ENCODE measurements around the gene ATG101. TPM values are rescaled to one million over a fixed set of nuclear protein-coding genes. Genes with fewer than 3 reads are reported as not detected.

Gene ATG101
- total and polyA plus RNA-seq, 4 donors, result 19.7 to 37.8 (median 33.7) TPM

DNA sequence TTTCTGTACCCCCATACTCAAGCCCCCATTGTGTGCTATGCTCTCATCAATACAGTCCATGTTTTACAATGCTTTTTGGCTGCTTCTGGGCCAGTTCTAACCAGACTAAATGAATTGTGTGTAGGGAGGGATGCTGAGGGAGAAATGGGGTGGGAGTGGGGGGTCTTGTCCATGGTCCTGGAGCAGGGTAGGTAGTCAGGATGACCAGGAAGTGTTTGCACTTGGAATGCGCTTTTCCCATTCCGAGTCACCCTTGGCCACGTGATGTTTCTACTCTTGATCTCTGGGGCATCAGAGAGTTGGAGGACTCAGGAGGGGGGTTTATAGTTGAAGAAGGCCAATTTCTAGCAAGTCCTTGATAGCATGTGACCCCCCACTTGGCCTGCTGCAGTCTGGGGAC, 8.5 kb downstream of the ATG101 start:
- peaks cover 44% of the 10 kb centered on the region for H3K4me1 ChIP-seq (ENCODE audit: control insufficient read depth, insufficient read depth, low read length)
- peaks cover 72% of the 10 kb centered on the region for H3K36me3 ChIP-seq (ENCODE audit: control insufficient read depth, insufficient read depth, low read length)
- no peak for DNase-seq (ENCODE audit: low read depth in 4 of 6, low spot score in 6 of 6)
- H3K4me3 ChIP-seq (ENCODE audit: low read depth, low read length), result no peak overlapping the region
- H3K27me3 ChIP-seq (ENCODE audit: control insufficient read depth, insufficient read depth, low read length), result no peaks in the 10 kb centered on the region
- WGBS (ENCODE audit: insufficient coverage), result 95% methylated on average over 3 of the region's 3 CpGs
- no peaks in the 10 kb centered on the region for H3K9me3 ChIP-seq (ENCODE audit: control insufficient read depth, insufficient read depth, low read length)
- H3K27ac ChIP-seq (ENCODE audit: low read depth, low read length), result no peak overlapping the region

GRCh38 chr12:52079576-52080402, 10.0 kb downstream of the ATG101 start, which contains the start of gene SMIM41:
SMIM41 (plus strand) TSS chr12:52079704; CDS start chr12:52079780, 76 bp downstream.
- no peaks in the 10 kb centered on the region for H3K27me3 ChIP-seq (ENCODE audit: control insufficient read depth, insufficient read depth, low read length)
- H3K36me3 ChIP-seq (ENCODE audit: control insufficient read depth, insufficient read depth, low read length), result peaks cover 57% of the 10 kb centered on the region
- no peaks in the 10 kb centered on the region for H3K9me3 ChIP-seq (ENCODE audit: control insufficient read depth, insufficient read depth, low read length)
- no peak within 1 kb of the TSS for H3K4me3 ChIP-seq (ENCODE audit: low read depth, low read length)
- no peak within 1 kb of the TSS for H3K27ac ChIP-seq (ENCODE audit: low read depth, low read length)
- DNase-seq (ENCODE audit: low read depth in 4 of 6, low spot score in 6 of 6), result no peak
- peaks cover 41% of the 10 kb centered on the region for H3K4me1 ChIP-seq (ENCODE audit: control insufficient read depth, insufficient read depth, low read length)
- 40% methylated on average over 84 of the region's 87 CpGs for WGBS (ENCODE audit: insufficient coverage)

DNA sequence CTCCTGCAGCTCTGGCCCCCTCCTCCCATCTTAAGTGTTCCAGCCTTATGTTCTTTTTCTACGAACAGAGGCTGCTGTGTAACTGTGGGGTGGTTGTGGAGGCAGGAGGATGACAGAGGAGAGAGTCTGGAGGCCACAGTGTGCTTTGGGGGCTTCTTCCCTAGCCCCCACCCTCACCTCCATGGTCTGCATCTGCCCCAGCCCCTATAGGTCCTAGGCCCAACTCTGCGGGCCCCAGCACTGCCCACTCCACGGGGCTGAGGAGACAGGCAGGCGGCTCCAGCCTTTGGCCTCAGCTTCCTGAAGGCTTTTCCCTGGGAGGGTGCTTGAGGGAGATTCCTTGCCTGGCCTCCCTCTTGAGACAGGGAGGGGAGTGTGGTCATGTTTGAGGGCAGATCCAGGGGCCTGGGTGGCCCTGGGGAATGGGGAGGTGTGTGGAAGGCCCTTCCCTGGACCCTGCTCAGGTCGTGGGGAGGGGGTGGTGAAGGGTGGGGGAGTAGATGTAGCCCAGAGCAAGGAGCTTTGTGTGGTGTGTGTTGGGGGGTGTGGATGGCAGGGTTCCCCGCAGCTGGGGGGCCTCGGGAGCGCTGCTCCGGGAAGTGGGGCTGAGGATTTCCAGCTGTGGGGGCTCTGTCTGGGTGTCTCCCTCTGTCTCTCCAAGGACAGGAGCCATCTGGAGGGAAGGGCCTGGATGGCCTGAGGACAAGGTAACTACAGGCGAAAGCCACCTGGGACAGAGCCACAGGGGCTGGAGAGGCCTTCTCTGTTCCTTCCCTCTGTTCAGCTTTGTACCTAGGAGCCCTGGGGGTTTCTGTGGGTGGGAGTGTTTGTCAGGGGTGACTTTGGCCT, 10.8 kb downstream of the ATG101 start:
- no peak overlapping the region for H3K4me3 ChIP-seq (ENCODE audit: low read depth, low read length)
- H3K4me1 ChIP-seq (ENCODE audit: control insufficient read depth, insufficient read depth, low read length), result peaks cover 41% of the 10 kb centered on the region
- H3K27me3 ChIP-seq (ENCODE audit: control insufficient read depth, insufficient read depth, low read length), result no peaks in the 10 kb centered on the region
- H3K9me3 ChIP-seq (ENCODE audit: control insufficient read depth, insufficient read depth, low read length), result no peaks in the 10 kb centered on the region
- peaks cover 51% of the 10 kb centered on the region for H3K36me3 ChIP-seq (ENCODE audit: control insufficient read depth, insufficient read depth, low read length)
- WGBS (ENCODE audit: insufficient coverage), result 79% methylated on average over 8 of the region's 10 CpGs
- no peak for DNase-seq (ENCODE audit: low read depth in 4 of 6, low spot score in 6 of 6)
- no peak overlapping the region for H3K27ac ChIP-seq (ENCODE audit: low read depth, low read length)

GRCh38 chr12:52081263-52081733, 11.5 kb downstream of the ATG101 start:
- no peak overlapping the region for H3K4me3 ChIP-seq (ENCODE audit: low read depth, low read length)
- H3K27ac ChIP-seq (ENCODE audit: low read depth, low read length), result no peak overlapping the region
- WGBS (ENCODE audit: insufficient coverage), result 56% methylated on average over 3 of the region's 9 CpGs
- no peaks in the 10 kb centered on the region for H3K27me3 ChIP-seq (ENCODE audit: control insufficient read depth, insufficient read depth, low read length)
- H3K36me3 ChIP-seq (ENCODE audit: control insufficient read depth, insufficient read depth, low read length), result peaks cover 44% of the 10 kb centered on the region
- no peak for DNase-seq (ENCODE audit: low read depth in 4 of 6, low spot score in 6 of 6)
- H3K9me3 ChIP-seq (ENCODE audit: control insufficient read depth, insufficient read depth, low read length), result no peaks in the 10 kb centered on the region
- H3K4me1 ChIP-seq (ENCODE audit: control insufficient read depth, insufficient read depth, low read length), result peaks cover 41% of the 10 kb centered on the region

GRCh38 chr12:52082026-52082668, 12.4 kb downstream of the ATG101 start:
- H3K27ac ChIP-seq (ENCODE audit: low read depth, low read length), result no peak overlapping the region
- H3K9me3 ChIP-seq (ENCODE audit: control insufficient read depth, insufficient read depth, low read length), result no peaks in the 10 kb centered on the region
- WGBS (ENCODE audit: insufficient coverage), result 44% methylated on average over 8 of the region's 13 CpGs
- H3K4me3 ChIP-seq (ENCODE audit: low read depth, low read length), result no peak overlapping the region
- peaks cover 41% of the 10 kb centered on the region for H3K4me1 ChIP-seq (ENCODE audit: control insufficient read depth, insufficient read depth, low read length)
- H3K36me3 ChIP-seq (ENCODE audit: control insufficient read depth, insufficient read depth, low read length), result peaks cover 36% of the 10 kb centered on the region
- peak in 1 of 6 donors; percentile 8 for DNase-seq (ENCODE audit: low read depth in 4 of 6, low spot score in 6 of 6)
- no peaks in the 10 kb centered on the region for H3K27me3 ChIP-seq (ENCODE audit: control insufficient read depth, insufficient read depth, low read length)

GRCh38 chr12:52082669-52082987, 12.8 kb downstream of the ATG101 start:
- no peaks in the 10 kb centered on the region for H3K27me3 ChIP-seq (ENCODE audit: control insufficient read depth, insufficient read depth, low read length)
- DNase-seq (ENCODE audit: low read depth in 4 of 6, low spot score in 6 of 6), result peak in 1 of 6 donors; percentile 1

DNA sequence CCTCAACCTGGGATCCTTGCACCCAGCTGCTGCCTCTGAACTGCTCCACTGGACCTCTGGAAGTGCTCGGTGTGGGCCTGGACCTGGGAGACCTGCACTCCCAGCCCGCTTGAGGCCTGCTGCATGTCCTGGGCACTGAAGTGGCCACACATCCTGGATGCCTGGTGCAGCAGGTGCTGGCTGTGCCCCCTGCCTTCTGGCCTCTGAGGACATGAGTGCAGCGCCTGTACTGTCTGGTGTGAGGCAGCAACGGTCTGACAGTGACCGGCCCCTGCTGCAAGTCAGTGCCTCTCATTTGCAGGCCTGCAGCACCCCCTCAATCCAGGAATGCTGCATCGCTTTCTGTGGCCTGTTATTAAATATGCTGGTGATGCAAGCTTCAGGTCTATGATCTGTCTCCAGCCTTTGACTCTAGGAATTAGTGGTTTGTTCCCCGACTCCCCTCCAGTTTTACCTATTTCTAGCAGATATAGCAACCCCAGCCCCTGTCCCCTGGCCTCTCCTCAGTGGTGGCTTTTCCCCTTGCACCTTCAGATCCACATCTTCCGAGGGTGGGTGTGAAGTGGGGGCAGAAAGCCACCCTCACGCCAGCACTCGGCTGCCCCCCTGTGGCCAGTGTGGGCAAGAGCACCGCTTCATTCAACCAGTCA, 13.3 kb downstream of the ATG101 start:
- Histone ChIP-seq H3K27me3 (ENCODE audit: control insufficient read depth, insufficient read depth, low read length) (no peaks in the 10 kb centered on the region), H3K4me3 (ENCODE audit: low read depth, low read length) (no peak overlapping the region), H3K27ac (ENCODE audit: low read depth, low read length) (no peak overlapping the region), H3K4me1 (ENCODE audit: control insufficient read depth, insufficient read depth, low read length) (peaks cover 41% of the 10 kb centered on the region), H3K9me3 (ENCODE audit: control insufficient read depth, insufficient read depth, low read length) (no peaks in the 10 kb centered on the region), H3K36me3 (ENCODE audit: control insufficient read depth, insufficient read depth, low read length) (peaks cover 29% of the 10 kb centered on the region)
- peak in 2 of 6 donors; percentile 75 for DNase-seq (ENCODE audit: low read depth in 4 of 6, low spot score in 6 of 6)
- 70% methylated on average over 5 of the region's 11 CpGs for WGBS (ENCODE audit: insufficient coverage)

More at GRCh38 chr12:52082669-52082987, 12.8 kb downstream of the ATG101 start:
- Histone ChIP-seq H3K4me1 (ENCODE audit: control insufficient read depth, insufficient read depth, low read length) (peaks cover 41% of the 10 kb centered on the region), H3K9me3 (ENCODE audit: control insufficient read depth, insufficient read depth, low read length) (no peaks in the 10 kb centered on the region), H3K4me3 (ENCODE audit: low read depth, low read length) (no peak overlapping the region), H3K27ac (ENCODE audit: low read depth, low read length) (no peak overlapping the region), H3K36me3 (ENCODE audit: control insufficient read depth, insufficient read depth, low read length) (peaks cover 34% of the 10 kb centered on the region)
- WGBS (ENCODE audit: insufficient coverage), result 66% methylated on average over 2 of the region's 4 CpGs

DNA sequence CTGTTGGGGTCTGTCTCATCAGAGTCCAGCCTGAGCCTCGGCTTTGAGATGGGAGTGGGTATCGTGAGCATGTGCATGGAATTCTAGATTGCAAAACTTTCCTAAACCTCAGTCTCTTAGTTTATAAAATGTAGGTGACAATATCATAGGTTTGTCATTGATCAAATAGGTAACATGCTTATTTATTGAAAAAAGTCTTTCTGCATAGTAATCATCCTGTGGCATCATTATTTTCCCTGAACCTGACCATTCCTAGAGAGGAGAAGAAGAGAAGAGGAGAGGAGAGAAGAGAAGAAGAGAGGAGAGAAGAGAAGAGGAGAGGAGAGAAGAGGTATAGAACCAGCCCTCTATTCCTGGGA, 13.8 kb downstream of the ATG101 start:
- H3K4me1 ChIP-seq (ENCODE audit: control insufficient read depth, insufficient read depth, low read length), result peaks cover 41% of the 10 kb centered on the region
- no CpG with 5 or more reads among the region's 2 CpGs for WGBS (ENCODE audit: insufficient coverage)
- no peaks in the 10 kb centered on the region for H3K9me3 ChIP-seq (ENCODE audit: control insufficient read depth, insufficient read depth, low read length)
- no peak overlapping the region for H3K4me3 ChIP-seq (ENCODE audit: low read depth, low read length)
- DNase-seq (ENCODE audit: low read depth in 4 of 6, low spot score in 6 of 6), result no peak
- peaks cover 24% of the 10 kb centered on the region for H3K36me3 ChIP-seq (ENCODE audit: control insufficient read depth, insufficient read depth, low read length)
- no peaks in the 10 kb centered on the region for H3K27me3 ChIP-seq (ENCODE audit: control insufficient read depth, insufficient read depth, low read length)
- no peak overlapping the region for H3K27ac ChIP-seq (ENCODE audit: low read depth, low read length)
